Panc1 (cell line): Measurements from ENCODE around the gene CEBPB. TPM values are rescaled to one million over a fixed set of nuclear protein-coding genes. Genes with fewer than 3 reads are reported as not detected.
A peak's percentile ranks its signal among the peaks of the same experiment; 100 is the strongest.

ENCODE experiments used
- ATAC-seq: fragments of 200-7000 bp; cut with Tn5 transposase; 2 replicates; pipeline ENCODE4 v1.9.1; 2020; ENCODE audit warnings: mild to moderate bottlenecking, moderate library complexity
- BruUV-seq: library from RNA; stranded (reverse); fragments of 400-500 nt; replicated peaks from 2 replicates; lab custom pipeline; 2021; lab: Mats Ljungman, UMichigan
- CTCF ChIA-PET: fragments of 300-600 bp; sonication (Branson Sonifier 250); formaldehyde crosslinking; loops from one replicate; lab custom pipeline; 2022; ENCODE audit warnings: antibody characterized with exemption; lab: Charles Lee
- POLR2A ChIA-PET: fragments of 300-600 bp; sonication (Branson Sonifier 250); formaldehyde crosslinking; loops from one replicate; lab custom pipeline; 2022; ENCODE audit warnings: antibody characterized with exemption; lab: Charles Lee
- DNase-seq: peaks from one replicate; pipeline ENCODE4 v3.0.0-alpha.2; 2010; ENCODE audit warnings: low read depth, low spot score
- H3K27ac ChIP-seq: 2 replicates; pipeline ENCODE4 v1.5.1; 2011; ENCODE audit warnings: mild to moderate bottlenecking, low read length, inconsistent platforms
- H3K27me3 ChIP-seq: fragments of 200-500 bp; sonication (Bioruptor generic); 2 replicates; pipeline ENCODE4 v1.6.0; 2014; ENCODE audit warnings: low read length, inconsistent platforms; ENCODE audit not compliant: control insufficient read depth, insufficient read depth
- H3K36me3 ChIP-seq: fragments of 200-500 bp; sonication (Bioruptor generic); 2 replicates; pipeline ENCODE4 v1.5.1; 2014; ENCODE audit warnings: inconsistent platforms, mild to moderate bottlenecking, low read length, moderate library complexity; ENCODE audit not compliant: control insufficient read depth, insufficient read depth
- H3K4me1 ChIP-seq: 2 replicates; pipeline ENCODE4 v1.5.1; 2011; ENCODE audit warnings: inconsistent platforms, mild to moderate bottlenecking, low read length, moderate library complexity; ENCODE audit not compliant: control insufficient read depth, insufficient read depth
- H3K4me3 ChIP-seq, 2 experiments: 2 replicates each; pipeline ENCODE4 v1.5.1; 2011 to 2012; ENCODE audit warnings: low read depth in 2 of 2, low read length in 2 of 2, mild to moderate bottlenecking in 2 of 2, inconsistent platforms in 1 of 2, moderate library complexity in 1 of 2
- H3K9me3 ChIP-seq: fragments of 200-500 bp; sonication (Bioruptor generic); 2 replicates; pipeline ENCODE4 v1.5.1; 2014; ENCODE audit warnings: low read depth, mild to moderate bottlenecking, inconsistent platforms, low read length, moderate library complexity; ENCODE audit not compliant: control insufficient read depth, insufficient read depth
- CTCF ChIP-seq: fragments of 450-650 bp; IDR thresholded peaks from 2 replicates; pipeline ENCODE4 v1.5.1; 2017; ENCODE audit warnings: mild to moderate bottlenecking
- POLR2AphosphoS5 ChIP-seq: IDR thresholded peaks from 2 replicates; pipeline ENCODE4 v1.6.1; 2012; ENCODE audit warnings: mild to moderate bottlenecking, low read depth, low read length, moderate library complexity
- REST ChIP-seq, 2 experiments: IDR thresholded peaks; 2 replicates each; pipeline ENCODE4 v1.6.1; 2011 to 2012; ENCODE audit warnings: low read depth in 2 of 2, control low read depth in 1 of 2, low read length in 1 of 2, mild to moderate bottlenecking in 1 of 2, moderate library complexity in 1 of 2; ENCODE audit not compliant: insufficient read depth in 1 of 2
- SIN3A ChIP-seq: IDR thresholded peaks from 2 replicates; pipeline ENCODE4 v1.6.1; 2012; ENCODE audit warnings: low read depth, mild to moderate bottlenecking, low read length, moderate library complexity, borderline replicate concordance; ENCODE audit not compliant: insufficient read depth
- TCF7L2 ChIP-seq: IDR thresholded peaks from 2 replicates; pipeline ENCODE4 v1.6.1; 2011; ENCODE audit warnings: mild to moderate bottlenecking, low read depth, low read length, inconsistent platforms
- in situ Hi-C: cut with HindIII; loops from 2 replicates; pipeline ENCODE4 v1.10.0; 2016; ENCODE audit warnings: low sequenced_read_pairs, low pct_unique_long_range_greater_than_20kb
- intact Hi-C: fragments of 100-400 bp; cut with micrococcal nuclease; formaldehyde crosslinking; loops from one replicate; pipeline ENCODE4 v1.10.0; 2022; ENCODE audit not compliant: unreplicated experiment
- total RNA-seq: library from RNA; stranded (reverse); gene quantifications from one replicate; pipeline ENCODE4 v1.2.1, GENCODE V29; 2021; ENCODE audit not compliant: unreplicated experiment

CEBPB gene
- total RNA-seq, 1 experiment from 2014 or later: 52.1 TPM

GRCh38 chr20:50169329-50169823 lies 21.3 kb upstream of the CEBPB start:
- H3K9me3 ChIP-seq: no peaks in the 10 kb centered on the region
- CTCF ChIA-PET: interaction anchor here (1.0 to 2.1 kb wide), 3 partner anchors 48 to 190 kb away, joined by 4 to 23 read pairs (median 6); no protein-coding TSS in a partner anchor
- no peaks in the 10 kb centered on the region for H3K27me3 ChIP-seq
- peaks cover 47% of the 10 kb centered on the region for H3K4me1 ChIP-seq
- POLR2A ChIA-PET: interaction anchor here (1.2 kb wide), 1 partner anchor 56 kb away, joined by 5 read pairs; the partner anchor contains the start of gene UBE2V1
- ATAC-seq (peak; percentile 31), DNase-seq (peak; percentile 87)
- no peak overlapping the region for H3K4me3 ChIP-seq
- no TSS peak for BruUV-seq
- peak overlapping the region; percentile 99 for H3K27ac ChIP-seq
- TF ChIP-seq CTCF (peak; percentile 96), SIN3A (no peak), REST (IDR thresholded peaks at IDR 0.05; ENCODE audit: insufficient read depth in 1 of 2, low read depth in 2 of 2, low read length in 1 of 2) (no peak)
- no peaks in the 10 kb centered on the region for H3K36me3 ChIP-seq
- intact Hi-C loops (loop anchor here (1.0 kb wide), 1 partner anchor 48 kb away; no protein-coding TSS in a partner anchor), in situ Hi-C loops (no loop called here)

DNA sequence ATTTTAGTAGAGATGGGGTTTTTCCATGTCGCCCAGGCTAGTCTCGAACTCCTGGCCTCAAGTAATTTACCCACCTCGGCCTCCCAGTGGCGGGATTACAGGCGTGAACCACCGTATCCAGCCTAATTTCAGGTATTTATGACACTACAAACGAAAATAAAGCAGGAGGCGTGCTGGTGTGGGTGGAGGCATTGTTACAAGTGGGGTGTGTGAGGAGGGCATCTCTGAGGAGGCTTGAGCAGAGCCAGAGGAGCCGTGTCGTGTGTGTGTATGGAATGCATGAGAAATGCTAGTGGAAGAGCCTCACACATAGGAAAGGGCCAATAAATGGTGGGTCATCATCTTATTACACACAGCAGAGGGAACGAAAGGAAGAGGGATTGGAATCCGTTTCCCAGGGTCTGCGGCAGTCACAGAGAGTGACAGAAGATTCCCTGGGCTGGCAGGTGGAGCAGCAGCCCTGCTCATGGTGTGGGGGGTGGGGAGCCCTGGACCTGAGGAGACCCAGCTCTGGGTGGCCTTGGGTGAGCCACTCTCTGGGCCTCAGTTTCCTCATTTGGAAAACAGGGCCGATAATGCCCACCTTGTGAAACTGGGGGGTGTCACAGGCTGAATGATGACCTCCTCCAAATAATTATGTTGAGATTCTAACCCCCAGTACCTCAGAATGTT lies 19.9 kb upstream of the CEBPB start:
- no peak overlapping the region for H3K4me3 ChIP-seq
- TF ChIP-seq SIN3A: no peak
- no peak for TF ChIP-seq TCF7L2
- TF ChIP-seq POLR2AphosphoS5: no peak
- TF ChIP-seq CTCF: no peak
- no peak for TF ChIP-seq REST (IDR thresholded peaks at IDR 0.05; ENCODE audit: insufficient read depth in 1 of 2, low read depth in 2 of 2, low read length in 1 of 2)
- H3K36me3 ChIP-seq: no peaks in the 10 kb centered on the region
- H3K4me1 ChIP-seq: peaks cover 38% of the 10 kb centered on the region
- DNase-seq (no peak), ATAC-seq (no peak)
- BruUV-seq: no TSS peak
- intact Hi-C loops: no loop called here
- in situ Hi-C loops: no loop called here
- ChIA-PET CTCF (interaction anchor here (0.6 to 1.5 kb wide), 3 partner anchors 50 to 794 kb away, joined by 3 to 10 read pairs (median 3); partner anchors contain the start of gene BCAS4), POLR2A (interaction anchor here (0.6 to 0.7 kb wide), 5 partner anchors 26 to 323 kb away, joined by 3 to 14 read pairs (median 4); no protein-coding TSS in a partner anchor)
- H3K9me3 ChIP-seq: no peaks in the 10 kb centered on the region
- no peaks in the 10 kb centered on the region for H3K27me3 ChIP-seq
- peak overlapping the region; percentile 99 for H3K27ac ChIP-seq
